ENCODE measurements around the gene RUVBL2.
A peak's percentile ranks its signal among the peaks of the same experiment; 100 is the strongest.
"Not testable (repeated sequence)": the region's sequence is repeated elsewhere in the genome, so short reads cannot be mapped to it uniquely, and the experiment has no call there.

The RUVBL2 gene

GRCh38 chr19:49016067-49016839, 22.6 kb downstream of the RUVBL2 start:
- Histone ChIP-seq H3K27ac (ENCODE audit: low read depth, low read length) (no peak overlapping the region), H3K9ac (ENCODE audit: low read length in 5 of 5) (no peak overlapping the region), H3K4me3 (ENCODE audit: low read depth in 1 of 5, low read length in 5 of 5) (no peak overlapping the region), H3K27me3 (ENCODE audit: control insufficient read depth in 5 of 5, insufficient read depth in 4 of 5, low read length in 5 of 5) (peaks cover 2 to 15% (median 6%) of the 10 kb centered on the region in 5 donors), H3K36me3 (ENCODE audit: control insufficient read depth in 5 of 5, insufficient read depth in 5 of 5, low read length in 5 of 5) (peaks cover 0 to 49% (median 40%) of the 10 kb centered on the region in 5 donors), H3K9me3 (ENCODE audit: control insufficient read depth in 5 of 5, low read length in 5 of 5) (no peaks in the 10 kb centered on the region), H3K4me1 (ENCODE audit: control insufficient read depth in 5 of 5, insufficient read depth in 5 of 5, low read length in 5 of 5) (peaks cover 0 to 25% (median 23%) of the 10 kb centered on the region in 5 donors)

- Histone ChIP-seq H3K36me3 (ENCODE audit: control insufficient read depth in 5 of 5, insufficient read depth in 5 of 5, low read length in 5 of 5) (peaks cover 0 to 40% (median 31%) of the 10 kb centered on the region in 5 donors), H3K27ac (ENCODE audit: low read depth, low read length) (no peak within 1 kb of the TSS), H3K9ac (ENCODE audit: low read length in 5 of 5) (peak within 1 kb of the TSS in 2 of 5 donors; percentile 30 to 52)
Measured at GRCh38 chr19:49017041-49017665, 23.5 kb downstream of the RUVBL2 start, which contains the start of gene LHB. LHB (minus strand) TSS chr19:49017091; CDS start chr19:49017081, 10 bp downstream.

GRCh38 chr19:49017666-49018351, 24.1 kb downstream of the RUVBL2 start:
- H3K9ac ChIP-seq (ENCODE audit: low read length in 5 of 5): peak overlapping the region in 2 of 5 donors; percentile 30 to 52
- H3K4me3 ChIP-seq (ENCODE audit: low read depth in 1 of 5, low read length in 5 of 5): peak overlapping the region; percentile 57 to 71 (median 59)
- no peak overlapping the region for H3K27ac ChIP-seq (ENCODE audit: low read depth, low read length)
- H3K9me3 ChIP-seq (ENCODE audit: control insufficient read depth in 5 of 5, low read length in 5 of 5): no peaks in the 10 kb centered on the region
- peaks cover 2 to 16% (median 6%) of the 10 kb centered on the region in 5 donors for H3K27me3 ChIP-seq (ENCODE audit: control insufficient read depth in 5 of 5, insufficient read depth in 4 of 5, low read length in 5 of 5)
- peaks cover 0 to 25% (median 23%) of the 10 kb centered on the region in 5 donors for H3K4me1 ChIP-seq (ENCODE audit: control insufficient read depth in 5 of 5, insufficient read depth in 5 of 5, low read length in 5 of 5)
- peaks cover 0 to 34% (median 24%) of the 10 kb centered on the region in 5 donors for H3K36me3 ChIP-seq (ENCODE audit: control insufficient read depth in 5 of 5, insufficient read depth in 5 of 5, low read length in 5 of 5)

More at GRCh38 chr19:49017041-49017665, 23.5 kb downstream of the RUVBL2 start, which contains the start of gene LHB:
- Histone ChIP-seq H3K4me1 (ENCODE audit: control insufficient read depth in 5 of 5, insufficient read depth in 5 of 5, low read length in 5 of 5) (peaks cover 0 to 25% (median 23%) of the 10 kb centered on the region in 5 donors), H3K9me3 (ENCODE audit: control insufficient read depth in 5 of 5, low read length in 5 of 5) (no peaks in the 10 kb centered on the region), H3K4me3 (ENCODE audit: low read depth in 1 of 5, low read length in 5 of 5) (peak within 1 kb of the TSS in 4 of 5 donors; percentile 57 to 66 (median 59)), H3K27me3 (ENCODE audit: control insufficient read depth in 5 of 5, insufficient read depth in 4 of 5, low read length in 5 of 5) (peaks cover 2 to 16% (median 6%) of the 10 kb centered on the region in 5 donors)

- peak overlapping the region in 3 of 5 donors; percentile 37 to 51 (median 41) for H3K9ac ChIP-seq (ENCODE audit: low read length in 5 of 5)
Measured at GRCh38 chr19:49018388-49019241, 24.9 kb downstream of the RUVBL2 start.

GRCh38 chr19:49019242-49019932, 25.7 kb downstream of the RUVBL2 start:
- peaks cover 0 to 25% (median 23%) of the 10 kb centered on the region in 5 donors for H3K4me1 ChIP-seq (ENCODE audit: control insufficient read depth in 5 of 5, insufficient read depth in 5 of 5, low read length in 5 of 5)
- H3K4me3 ChIP-seq (ENCODE audit: low read depth in 1 of 5, low read length in 5 of 5): peak overlapping the region; percentile 41 to 66 (median 59)
- H3K9ac ChIP-seq (ENCODE audit: low read length in 5 of 5): peak overlapping the region in 1 of 5 donors; percentile 37
- H3K9me3 ChIP-seq (ENCODE audit: control insufficient read depth in 5 of 5, low read length in 5 of 5): no peaks in the 10 kb centered on the region
- H3K36me3 ChIP-seq (ENCODE audit: control insufficient read depth in 5 of 5, insufficient read depth in 5 of 5, low read length in 5 of 5): peaks cover 0 to 21% (median 19%) of the 10 kb centered on the region in 5 donors
- H3K27me3 ChIP-seq (ENCODE audit: control insufficient read depth in 5 of 5, insufficient read depth in 4 of 5, low read length in 5 of 5): peaks cover 2 to 16% (median 6%) of the 10 kb centered on the region in 5 donors
- no peak overlapping the region for H3K27ac ChIP-seq (ENCODE audit: low read depth, low read length)

More at GRCh38 chr19:49018388-49019241, 24.9 kb downstream of the RUVBL2 start:
- not testable (repeated sequence) for H3K9me3 ChIP-seq (ENCODE audit: control insufficient read depth in 5 of 5, low read length in 5 of 5); H3K27ac ChIP-seq (ENCODE audit: low read depth, low read length)
- H3K36me3 ChIP-seq (ENCODE audit: control insufficient read depth in 5 of 5, insufficient read depth in 5 of 5, low read length in 5 of 5): peaks cover 0 to 27% (median 24%) of the 10 kb centered on the region in 5 donors
- peak overlapping the region; percentile 57 to 71 (median 59) for H3K4me3 ChIP-seq (ENCODE audit: low read depth in 1 of 5, low read length in 5 of 5)
- H3K27me3 ChIP-seq (ENCODE audit: control insufficient read depth in 5 of 5, insufficient read depth in 4 of 5, low read length in 5 of 5): peaks cover 2 to 16% (median 6%) of the 10 kb centered on the region in 5 donors
- peaks cover 0 to 25% (median 23%) of the 10 kb centered on the region in 5 donors for H3K4me1 ChIP-seq (ENCODE audit: control insufficient read depth in 5 of 5, insufficient read depth in 5 of 5, low read length in 5 of 5)

GRCh38 chr19:49020342-49020741, 26.7 kb downstream of the RUVBL2 start:
- no peaks in the 10 kb centered on the region for H3K9me3 ChIP-seq (ENCODE audit: control insufficient read depth in 5 of 5, low read length in 5 of 5)
- peaks cover 2 to 16% (median 6%) of the 10 kb centered on the region in 5 donors for H3K27me3 ChIP-seq (ENCODE audit: control insufficient read depth in 5 of 5, insufficient read depth in 4 of 5, low read length in 5 of 5)
- H3K27ac ChIP-seq (ENCODE audit: low read depth, low read length): no peak overlapping the region
- H3K9ac ChIP-seq (ENCODE audit: low read length in 5 of 5): no peak overlapping the region
- peaks cover 0 to 11% (median 9%) of the 10 kb centered on the region in 5 donors for H3K36me3 ChIP-seq (ENCODE audit: control insufficient read depth in 5 of 5, insufficient read depth in 5 of 5, low read length in 5 of 5)
- H3K4me3 ChIP-seq (ENCODE audit: low read depth in 1 of 5, low read length in 5 of 5): no peak overlapping the region
- H3K4me1 ChIP-seq (ENCODE audit: control insufficient read depth in 5 of 5, insufficient read depth in 5 of 5, low read length in 5 of 5): peaks cover 0 to 25% (median 23%) of the 10 kb centered on the region in 5 donors

- no peaks in the 10 kb centered on the region for H3K9me3 ChIP-seq (ENCODE audit: control insufficient read depth in 5 of 5, low read length in 5 of 5)
- peaks cover 2 to 16% (median 6%) of the 10 kb centered on the region in 5 donors for H3K27me3 ChIP-seq (ENCODE audit: control insufficient read depth in 5 of 5, insufficient read depth in 4 of 5, low read length in 5 of 5)
- H3K4me3 ChIP-seq (ENCODE audit: low read depth in 1 of 5, low read length in 5 of 5): no peak overlapping the region
- peaks cover 0 to 25% (median 23%) of the 10 kb centered on the region in 5 donors for H3K4me1 ChIP-seq (ENCODE audit: control insufficient read depth in 5 of 5, insufficient read depth in 5 of 5, low read length in 5 of 5)
- no peak overlapping the region for H3K27ac ChIP-seq (ENCODE audit: low read depth, low read length)
- no peak overlapping the region for H3K9ac ChIP-seq (ENCODE audit: low read length in 5 of 5)
- H3K36me3 ChIP-seq (ENCODE audit: control insufficient read depth in 5 of 5, insufficient read depth in 5 of 5, low read length in 5 of 5): peaks cover 0 to 3% (median 2%) of the 10 kb centered on the region in 5 donors
Measured at GRCh38 chr19:49020931-49021895, 27.5 kb downstream of the RUVBL2 start.

GRCh38 chr19:49022116-49022515, 28.4 kb downstream of the RUVBL2 start:
- peaks cover 0 to 25% (median 23%) of the 10 kb centered on the region in 5 donors for H3K4me1 ChIP-seq (ENCODE audit: control insufficient read depth in 5 of 5, insufficient read depth in 5 of 5, low read length in 5 of 5)
- H3K9me3 ChIP-seq (ENCODE audit: control insufficient read depth in 5 of 5, low read length in 5 of 5): no peaks in the 10 kb centered on the region
- H3K4me3 ChIP-seq (ENCODE audit: low read depth in 1 of 5, low read length in 5 of 5): no peak overlapping the region
- no peaks in the 10 kb centered on the region for H3K36me3 ChIP-seq (ENCODE audit: control insufficient read depth in 5 of 5, insufficient read depth in 5 of 5, low read length in 5 of 5)
- H3K27ac ChIP-seq (ENCODE audit: low read depth, low read length): no peak overlapping the region
- peaks cover 2 to 15% (median 6%) of the 10 kb centered on the region in 5 donors for H3K27me3 ChIP-seq (ENCODE audit: control insufficient read depth in 5 of 5, insufficient read depth in 4 of 5, low read length in 5 of 5)
- no peak overlapping the region for H3K9ac ChIP-seq (ENCODE audit: low read length in 5 of 5)
